ENCODE results near the gene PRKCH.

Gene PRKCH

GRCh38 chr14:61478971-61479473 lies 157.6 kb downstream of the PRKCH start:
- peak; percentile 54 for DNase-seq

GRCh38 chr14:61479746-61480502 lies 158.5 kb downstream of the PRKCH start:
- no peak for DNase-seq

- DNase-seq = no peak
These were observed 159.4 kb downstream of the PRKCH start for GRCh38 chr14:61480704-61481285.

- DNase-seq = no peak
These were observed 160.3 kb downstream of the PRKCH start for GRCh38 chr14:61481701-61482100.

DNA sequence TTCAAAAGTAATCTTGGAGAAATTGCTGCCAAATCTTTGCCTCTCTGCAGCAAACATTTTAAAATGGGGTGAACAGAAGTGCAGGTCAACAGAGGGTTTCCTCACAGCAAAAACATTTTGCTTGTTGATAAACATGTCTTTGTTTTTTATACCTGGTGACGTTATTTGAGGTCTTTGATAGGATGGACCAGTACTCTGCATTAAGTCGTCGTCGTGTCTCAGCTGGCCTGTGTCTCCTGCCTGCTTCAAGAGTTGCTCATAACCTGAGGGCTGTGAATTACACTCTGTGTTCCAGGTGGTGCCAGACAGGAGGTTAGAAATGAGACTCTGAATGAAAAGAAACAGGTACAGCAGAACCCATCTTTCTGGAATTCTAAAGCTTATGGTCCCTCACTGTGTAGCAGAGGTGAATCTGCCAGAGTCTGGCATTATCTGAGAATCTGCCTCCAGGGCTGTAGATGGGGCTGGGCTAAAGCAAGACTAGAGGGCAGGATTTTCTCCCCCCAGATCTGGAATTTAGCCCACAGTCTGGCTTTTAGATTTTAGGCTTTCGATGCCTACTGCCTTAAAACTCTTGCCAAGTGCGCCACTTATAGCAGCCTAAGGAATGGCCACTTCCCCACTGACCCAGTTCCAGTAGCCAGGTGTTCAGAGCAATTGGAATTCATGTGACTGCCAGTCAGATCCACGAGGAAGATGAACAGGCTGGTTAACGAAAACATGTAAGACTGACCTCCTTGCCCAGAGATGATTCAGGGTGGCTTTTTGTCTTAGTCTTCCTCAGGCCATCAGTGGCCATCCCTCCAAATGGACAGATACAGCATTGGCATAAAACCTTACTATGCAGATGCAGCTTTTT lies 161.2 kb downstream of the PRKCH start:
- no peak for DNase-seq

DNA sequence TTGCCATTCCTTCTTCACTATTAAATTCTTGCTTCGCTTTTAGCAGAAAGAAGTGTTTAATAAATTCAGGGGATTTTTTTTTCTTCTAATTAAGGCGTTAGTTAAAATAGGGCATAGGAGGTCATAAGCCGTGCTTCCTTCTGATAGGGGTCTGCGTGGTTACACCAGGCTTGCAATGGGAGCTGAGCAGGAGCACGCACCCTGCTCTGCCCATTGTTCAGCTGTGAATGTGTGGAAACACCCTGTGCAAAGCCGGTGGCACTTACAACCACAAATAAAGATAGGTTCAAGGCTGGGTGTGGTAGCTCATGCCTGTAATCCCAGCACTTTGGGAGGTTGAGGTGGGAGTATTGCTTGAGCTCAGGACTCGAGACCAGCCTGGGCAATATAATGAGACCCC lies 162.1 kb downstream of the PRKCH start:
- no peak for DNase-seq

DNA sequence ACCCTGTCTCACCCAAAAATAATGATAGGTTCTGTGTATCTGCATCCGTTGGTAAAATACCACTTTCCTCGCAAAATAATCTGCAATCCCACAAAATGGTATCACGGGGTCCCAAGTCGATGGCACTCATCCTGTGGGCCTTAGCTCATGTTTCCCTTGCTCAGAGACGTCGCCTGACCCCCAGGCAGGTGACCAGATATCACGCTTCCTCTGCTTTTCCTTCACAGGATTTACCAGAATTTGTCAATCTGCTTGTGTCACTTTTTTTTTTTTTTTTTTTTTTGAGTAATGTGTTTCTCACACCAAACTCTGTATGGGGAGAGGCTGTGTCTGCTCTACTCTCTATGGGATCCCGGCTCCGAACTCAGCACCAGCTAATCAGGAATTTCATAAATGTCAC lies 162.7 kb downstream of the PRKCH start:
- no peak for DNase-seq

DNA sequence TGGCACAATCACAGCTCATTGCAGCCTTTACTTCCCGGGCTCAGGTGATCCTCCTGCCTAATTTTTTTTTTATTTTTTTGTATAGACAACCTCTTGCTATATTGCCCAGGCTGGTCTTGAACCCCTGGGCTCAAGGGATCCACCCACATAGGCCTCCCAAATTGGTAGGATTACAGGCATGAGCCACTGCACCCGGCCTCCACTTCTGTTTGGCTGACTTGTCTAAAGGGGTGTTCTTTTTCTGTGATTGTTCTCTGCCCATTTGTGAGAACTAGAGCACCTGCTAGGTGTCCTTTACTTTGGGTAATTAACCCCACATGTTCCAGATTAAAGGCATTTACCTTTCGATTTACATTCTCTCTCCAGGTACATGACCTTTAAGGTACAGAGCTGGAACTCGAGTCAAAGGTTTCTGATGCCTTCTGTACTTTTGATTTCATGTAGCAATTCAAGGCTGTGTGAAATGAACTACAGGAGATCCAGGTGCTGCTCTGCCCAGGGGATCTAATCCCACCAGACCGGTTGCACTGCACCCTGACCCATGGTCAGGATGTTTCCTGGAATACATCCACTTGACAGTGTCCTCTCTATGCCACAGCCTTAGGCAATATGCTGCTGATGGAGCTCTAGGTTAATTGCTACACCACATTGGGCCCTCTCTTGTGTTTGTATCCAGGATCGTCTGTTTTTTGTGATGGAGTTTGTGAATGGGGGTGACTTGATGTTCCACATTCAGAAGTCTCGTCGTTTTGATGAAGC lies 163.6 kb downstream of the PRKCH start:
- no peak for DNase-seq

DNA sequence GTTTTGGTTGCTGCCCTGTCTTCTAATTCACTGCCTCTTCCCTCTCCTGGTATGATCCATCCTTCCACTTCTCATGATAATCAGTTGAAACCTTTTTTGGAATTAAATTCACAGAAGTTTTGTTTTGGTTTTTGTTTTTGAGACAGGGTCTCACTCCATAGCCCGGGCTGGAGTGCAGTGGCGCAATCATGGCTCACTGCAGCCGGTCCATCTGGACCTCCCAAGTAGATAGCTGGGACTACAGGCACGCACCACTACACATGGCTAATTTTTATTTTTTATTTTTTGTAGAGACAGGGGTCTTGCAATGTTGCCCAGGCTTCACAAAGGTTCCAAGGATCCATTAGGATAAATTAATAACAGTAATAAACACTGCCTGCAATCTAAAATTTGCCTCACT lies 164.3 kb downstream of the PRKCH start:
- no peak for DNase-seq

- DNase-seq = no peak
These were observed 165.6 kb downstream of the PRKCH start for GRCh38 chr14:61486930-61487495.

- no peak for DNase-seq
These were observed 167.3 kb downstream of the PRKCH start for GRCh38 chr14:61488417-61489401.

DNA sequence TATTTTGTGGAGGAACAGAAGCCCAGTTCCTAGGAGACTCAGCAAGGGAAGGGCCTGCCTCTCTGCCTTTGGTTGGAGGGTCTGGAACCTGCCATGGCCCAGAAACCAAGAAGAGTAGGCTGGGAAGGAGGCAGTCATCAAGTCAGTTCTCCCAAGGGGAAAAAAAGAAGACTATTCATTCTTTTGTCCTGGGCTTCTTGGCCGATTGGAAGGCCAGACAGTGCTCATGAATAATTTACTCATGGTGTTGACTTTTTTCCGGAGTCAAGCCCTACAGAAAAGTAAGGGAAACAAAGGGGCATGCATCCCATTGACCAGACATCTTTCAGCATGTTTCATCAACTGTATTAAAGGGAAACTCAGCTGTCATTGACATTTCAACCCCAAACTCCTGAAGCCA lies 168.1 kb downstream of the PRKCH start:
- no peak for DNase-seq

GRCh38 chr14:61489932-61490331 lies 168.6 kb downstream of the PRKCH start:
- DNase-seq = no peak

DNA sequence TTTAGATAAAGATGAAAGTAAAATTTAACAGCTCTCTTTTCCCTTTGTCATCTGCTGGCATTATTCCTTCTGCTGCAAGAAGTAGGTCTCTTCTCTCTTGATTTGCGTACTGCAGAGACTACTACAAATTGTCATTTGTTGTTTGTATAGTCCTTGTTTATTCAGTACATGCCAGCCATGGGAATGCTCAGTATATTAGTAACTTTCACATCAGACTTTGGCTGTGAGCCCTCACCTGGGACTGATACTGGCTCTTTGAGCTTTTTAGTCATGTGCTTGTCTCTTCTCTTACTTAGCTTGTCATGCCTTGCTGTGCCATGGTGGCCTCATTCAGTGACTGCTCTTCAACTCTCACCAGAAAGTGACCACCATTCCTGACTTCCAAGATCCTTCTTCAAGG lies 169.8 kb downstream of the PRKCH start:
- DNase-seq = no peak

- DNase-seq = no peak
These were observed 170.6 kb downstream of the PRKCH start for GRCh38 chr14:61491876-61492434.

- DNase-seq = no peak
These were observed 171.1 kb downstream of the PRKCH start for GRCh38 chr14:61492474-61492873.

GRCh38 chr14:61493239-61493638 lies 171.9 kb downstream of the PRKCH start:
- no peak for DNase-seq

- no peak for DNase-seq
These were observed 172.6 kb downstream of the PRKCH start for GRCh38 chr14:61494018-61494417.

DNA sequence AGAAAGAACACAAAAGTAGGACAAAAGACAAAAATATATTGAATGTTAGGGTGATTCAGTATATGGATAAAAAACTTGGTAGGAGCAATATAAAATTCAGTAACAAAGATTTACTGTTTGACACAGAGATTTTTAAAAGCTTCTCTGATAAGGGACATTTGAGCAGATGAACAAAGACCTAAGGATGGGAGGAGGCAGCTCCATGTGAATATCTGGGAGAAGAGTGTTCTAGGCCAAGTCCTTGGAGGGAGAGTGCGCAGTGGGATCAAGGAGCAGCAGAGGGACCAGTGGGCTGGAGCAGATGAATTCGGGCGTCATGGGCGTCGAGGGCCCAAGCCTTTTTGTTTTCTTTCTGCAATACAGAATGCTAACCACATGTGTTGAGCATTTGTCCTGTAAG lies 174.4 kb downstream of the PRKCH start:
- DNase-seq = no peak

DNA sequence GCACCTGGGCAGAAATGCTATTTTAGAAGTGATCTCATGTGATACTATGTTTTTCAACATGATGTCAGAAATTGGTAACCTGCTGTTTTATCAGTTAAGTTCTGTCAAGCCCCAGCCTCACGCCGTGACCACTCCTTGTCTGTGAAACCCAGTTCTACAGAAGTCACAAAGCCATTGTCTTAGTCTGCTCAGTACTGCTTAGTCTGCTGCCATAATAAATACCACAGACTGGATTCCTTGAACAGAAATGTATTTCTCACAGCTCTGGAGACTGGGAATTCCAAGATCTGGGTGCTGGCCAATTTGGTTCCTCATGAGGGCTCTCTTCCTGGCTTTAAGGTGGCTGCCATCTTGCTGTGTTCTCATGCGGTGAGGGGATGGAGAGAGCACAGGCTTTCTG lies 176.9 kb downstream of the PRKCH start:
- DNase-seq = no peak

DNA sequence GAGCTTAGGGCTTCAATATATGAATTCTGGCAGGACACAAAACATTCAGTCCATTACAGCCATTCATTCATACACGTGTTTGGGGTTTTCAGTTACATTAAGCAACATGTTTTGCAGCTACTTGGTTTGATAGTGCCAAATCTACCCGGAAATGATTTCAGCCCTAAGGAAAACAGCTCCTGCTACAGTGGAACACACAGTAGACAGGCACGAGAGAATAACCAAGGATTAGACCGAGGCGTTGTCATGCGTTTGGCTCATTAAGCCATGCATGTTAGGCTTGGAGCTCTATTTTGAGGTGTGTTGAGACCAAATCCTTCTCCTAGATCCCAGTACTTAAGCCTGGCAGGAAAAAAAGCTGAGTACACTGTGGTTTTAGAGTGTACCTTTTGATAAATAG lies 177.4 kb downstream of the PRKCH start:
- no peak for DNase-seq

All from activated CD4-positive, alpha-beta T cell treated with anti-CD3 and anti-CD28 coated beads, Interleukin-10, Interleukin-2, amounts not matched to agents 100 ng/mL and 50 ng/mL, durations not matched to agents 16 hours and 8 hours (primary cell).